ENCODE results near the gene C9orf152.
A peak's percentile ranks its signal among the peaks of the same experiment; 100 is the strongest.

C9orf152 gene

DNA sequence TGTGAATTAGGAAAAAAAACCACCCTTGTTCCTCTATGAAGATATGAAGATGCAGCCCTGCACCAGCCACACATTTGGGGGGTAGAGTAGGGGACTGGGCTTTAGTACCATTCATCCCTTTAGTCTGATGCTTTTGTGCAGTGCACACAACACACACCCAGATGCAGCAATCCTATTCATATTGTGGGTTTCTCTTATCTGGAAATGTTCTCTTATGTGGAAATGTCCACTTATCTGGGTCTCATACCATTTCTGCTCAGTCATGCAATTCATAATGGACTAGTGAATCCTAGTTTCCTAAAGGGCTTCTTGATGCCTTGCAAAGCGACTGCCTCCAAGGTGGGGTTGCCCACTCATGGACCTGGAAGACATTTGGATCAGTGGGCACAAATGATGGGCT is 47.8 kb downstream of the C9orf152 start:
- TF ChIP-seq, protein P1, sequence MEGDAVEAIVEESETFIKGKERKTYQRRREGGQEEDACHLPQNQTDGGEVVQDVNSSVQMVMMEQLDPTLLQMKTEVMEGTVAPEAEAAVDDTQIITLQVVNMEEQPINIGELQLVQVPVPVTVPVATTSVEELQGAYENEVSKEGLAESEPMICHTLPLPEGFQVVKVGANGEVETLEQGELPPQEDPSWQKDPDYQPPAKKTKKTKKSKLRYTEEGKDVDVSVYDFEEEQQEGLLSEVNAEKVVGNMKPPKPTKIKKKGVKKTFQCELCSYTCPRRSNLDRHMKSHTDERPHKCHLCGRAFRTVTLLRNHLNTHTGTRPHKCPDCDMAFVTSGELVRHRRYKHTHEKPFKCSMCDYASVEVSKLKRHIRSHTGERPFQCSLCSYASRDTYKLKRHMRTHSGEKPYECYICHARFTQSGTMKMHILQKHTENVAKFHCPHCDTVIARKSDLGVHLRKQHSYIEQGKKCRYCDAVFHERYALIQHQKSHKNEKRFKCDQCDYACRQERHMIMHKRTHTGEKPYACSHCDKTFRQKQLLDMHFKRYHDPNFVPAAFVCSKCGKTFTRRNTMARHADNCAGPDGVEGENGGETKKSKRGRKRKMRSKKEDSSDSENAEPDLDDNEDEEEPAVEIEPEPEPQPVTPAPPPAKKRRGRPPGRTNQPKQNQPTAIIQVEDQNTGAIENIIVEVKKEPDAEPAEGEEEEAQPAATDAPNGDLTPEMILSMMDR (IDR thresholded peaks at IDR 0.05): no peak
- no peak for TF ChIP-seq ZFX (IDR thresholded peaks at IDR 0.05; ENCODE audit: borderline replicate concordance)
- no peak overlapping the region for H3K27ac ChIP-seq

DNA sequence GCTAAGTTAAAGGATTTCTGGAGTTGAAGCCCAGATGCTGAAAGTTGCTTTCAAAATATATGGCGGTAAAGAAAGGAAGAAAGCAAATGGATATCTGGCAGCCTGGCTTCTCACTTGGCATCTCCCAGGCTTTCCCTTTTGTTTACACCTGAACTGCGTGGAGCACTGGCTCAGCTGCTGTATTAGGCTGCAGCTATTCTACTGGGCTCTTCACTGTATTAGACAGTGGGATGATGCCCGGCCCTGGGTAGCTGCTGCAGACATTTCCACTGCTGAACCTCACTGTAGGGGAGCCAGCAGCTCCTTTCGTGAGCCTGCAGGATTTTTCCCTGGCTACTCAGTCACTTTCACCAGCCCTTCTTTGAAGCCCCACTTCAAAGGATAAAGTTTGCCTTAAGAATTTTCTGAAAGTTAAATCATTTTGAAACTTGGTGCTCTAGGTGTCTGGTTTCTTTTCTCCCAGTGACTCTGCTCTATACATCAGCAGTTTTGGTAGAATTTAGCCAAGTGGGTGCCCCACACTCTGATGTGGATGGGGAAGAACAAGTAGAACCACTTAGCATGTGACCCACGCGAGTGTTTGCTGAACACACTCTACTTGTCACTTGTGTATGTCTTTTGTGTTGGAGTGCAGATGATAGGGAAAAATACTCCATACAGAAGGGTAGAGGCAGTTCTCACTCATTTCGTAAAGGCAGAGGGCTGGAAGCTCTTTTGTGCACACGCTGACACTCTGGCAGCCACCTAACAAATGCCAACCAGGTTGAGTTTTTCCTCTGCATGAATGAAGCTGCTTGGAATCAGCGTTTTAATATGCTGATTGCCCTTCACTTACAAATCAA is 49.9 kb downstream of the C9orf152 start:
- H3K27ac ChIP-seq: no peak overlapping the region
- TF ChIP-seq, protein P1 (IDR thresholded peaks at IDR 0.05): no peak
- TF ChIP-seq ZFX (IDR thresholded peaks at IDR 0.05; ENCODE audit: borderline replicate concordance): no peak

DNA sequence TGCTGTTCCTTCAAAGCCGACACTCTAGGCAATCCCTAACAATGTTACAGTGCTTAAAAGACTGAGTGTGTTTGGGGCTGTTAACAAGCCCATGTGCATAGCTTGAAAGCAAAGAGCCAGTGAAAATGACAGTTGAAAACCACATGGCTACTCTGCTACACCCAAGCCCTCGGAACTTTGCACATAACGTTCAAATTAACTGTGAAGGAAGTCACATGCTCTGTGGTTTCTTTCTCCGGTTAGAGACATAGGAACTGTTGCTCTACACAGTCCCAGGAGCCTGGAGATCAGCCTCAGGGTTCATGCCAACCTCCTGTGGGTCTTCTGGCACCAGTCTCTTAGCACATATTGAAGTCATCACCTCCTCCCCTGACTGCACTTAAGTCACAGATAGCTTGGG is 51.1 kb downstream of the C9orf152 start:
- no peak overlapping the region for H3K27ac ChIP-seq
- TF ChIP-seq ZFX (IDR thresholded peaks at IDR 0.05; ENCODE audit: borderline replicate concordance): no peak
- TF ChIP-seq, protein P1 (IDR thresholded peaks at IDR 0.05): no peak

DNA sequence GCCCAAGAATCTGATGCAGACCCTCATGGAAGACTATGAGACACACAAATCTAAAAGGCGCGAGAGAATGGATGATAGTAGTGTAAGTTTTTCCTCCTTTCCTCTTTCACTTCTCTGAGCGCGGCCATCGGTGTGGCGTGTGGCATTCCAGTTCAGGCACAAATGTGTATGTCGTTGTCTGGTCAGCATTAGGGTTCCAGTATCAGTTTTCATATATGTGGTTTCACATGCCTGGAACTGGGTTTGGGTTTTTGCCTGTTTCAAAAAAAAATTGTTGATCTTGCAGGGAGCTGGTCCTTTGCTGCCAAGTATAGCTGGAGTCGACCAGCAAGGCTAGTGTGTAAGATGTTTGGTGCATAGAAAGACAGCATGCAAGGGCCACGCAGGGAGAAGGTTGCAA is 51.5 kb downstream of the C9orf152 start:
- H3K27ac ChIP-seq: no peak overlapping the region
- TF ChIP-seq, protein P1 (IDR thresholded peaks at IDR 0.05): no peak
- TF ChIP-seq ZFX (IDR thresholded peaks at IDR 0.05; ENCODE audit: borderline replicate concordance): no peak

DNA sequence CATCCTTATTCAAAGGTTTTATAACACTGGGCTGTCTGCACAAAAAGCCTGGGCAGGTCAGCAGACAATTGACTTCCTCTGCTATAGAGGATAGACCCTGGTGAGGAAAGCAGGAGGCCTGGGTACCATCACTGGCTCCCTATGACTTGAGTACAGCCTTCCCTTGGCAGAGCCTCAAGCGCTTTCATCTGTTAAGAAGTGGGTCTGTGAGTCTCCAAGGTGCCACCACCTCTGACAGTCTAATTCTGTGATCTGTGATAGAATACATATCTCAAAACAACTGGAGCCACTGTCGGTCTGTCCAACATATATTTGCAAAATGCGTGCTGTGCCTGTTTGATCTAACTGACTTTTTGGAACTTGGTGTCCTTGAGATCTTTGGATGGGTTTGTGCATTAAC is 52.2 kb downstream of the C9orf152 start:
- no peak overlapping the region for H3K27ac ChIP-seq
- TF ChIP-seq, protein P1 (IDR thresholded peaks at IDR 0.05): no peak
- TF ChIP-seq ZFX (IDR thresholded peaks at IDR 0.05; ENCODE audit: borderline replicate concordance): no peak

DNA sequence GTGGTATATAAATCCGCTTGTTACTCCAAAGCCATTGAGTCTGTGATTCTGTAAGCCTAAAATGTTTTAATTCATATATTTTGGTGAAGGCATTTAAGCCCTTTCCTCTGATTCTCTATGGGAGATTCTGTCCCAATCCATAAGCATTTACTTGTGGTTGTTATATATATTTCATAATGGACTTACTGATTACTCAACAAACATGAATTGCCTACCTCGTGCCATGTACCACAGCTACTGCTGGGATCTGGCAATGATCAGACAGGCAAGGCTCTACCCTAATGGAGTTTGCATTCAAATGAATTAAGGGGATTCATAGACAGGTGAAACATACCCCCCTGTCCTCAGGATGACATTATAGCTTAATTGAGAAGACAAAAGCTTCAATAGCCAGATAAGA is 54.5 kb downstream of the C9orf152 start:
- no peak for TF ChIP-seq ZFX (IDR thresholded peaks at IDR 0.05; ENCODE audit: borderline replicate concordance)
- TF ChIP-seq, protein P1 (IDR thresholded peaks at IDR 0.05): no peak
- H3K27ac ChIP-seq: no peak overlapping the region

DNA sequence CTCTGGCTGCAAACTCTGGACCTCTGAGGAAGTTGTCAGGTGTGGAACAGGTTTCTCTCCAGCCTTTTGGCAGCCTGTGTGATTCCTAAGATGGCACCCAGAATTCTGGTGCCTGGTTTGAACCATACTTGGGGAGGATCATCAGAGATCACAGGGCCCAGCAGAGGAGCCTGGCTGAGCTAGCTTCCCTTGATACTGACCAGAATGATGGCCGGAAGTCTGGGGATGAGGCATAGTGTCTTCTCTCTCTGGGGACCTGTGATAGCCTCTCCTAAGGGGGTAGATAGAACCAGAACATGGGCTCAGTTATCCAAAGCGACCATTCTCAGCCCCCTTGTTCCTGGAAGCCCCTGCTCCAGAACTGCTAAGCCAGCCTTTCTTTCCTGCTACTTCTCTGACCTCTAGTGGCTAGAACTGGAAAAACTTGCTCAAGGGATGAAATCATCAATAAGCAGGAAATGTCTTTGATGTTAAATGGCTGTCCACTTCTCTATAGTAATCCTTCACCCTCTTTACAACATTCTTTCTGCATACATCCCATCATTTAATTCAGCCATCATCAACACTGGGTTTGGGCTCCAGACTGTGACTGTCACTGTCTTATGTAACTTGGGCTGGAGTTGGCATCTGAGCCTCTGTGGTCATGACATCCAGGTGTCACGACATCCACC is 55.1 kb downstream of the C9orf152 start:
- H3K27ac ChIP-seq: no peak overlapping the region
- TF ChIP-seq ZFX (IDR thresholded peaks at IDR 0.05; ENCODE audit: borderline replicate concordance): no peak
- TF ChIP-seq, protein P1 (IDR thresholded peaks at IDR 0.05): peak; percentile 77

Data from 22Rv1 (cell line).